H1 (cell line): ENCODE data around the gene PGM2L1. TPM values are rescaled to one million over a fixed set of nuclear protein-coding genes. Genes with fewer than 3 reads are reported as not detected.
A peak's percentile ranks its signal among the peaks of the same experiment; 100 is the strongest.

Source experiments
- CTCF ChIA-PET: fragments of 300-600 bp; sonication (Branson Sonifier 250); formaldehyde crosslinking; loops from one replicate; lab custom pipeline; 2021; ENCODE audit not compliant: partially characterized antibody; lab: Charles Lee
- POLR2A ChIA-PET: fragments of 300-600 bp; sonication (Branson Sonifier 250); formaldehyde crosslinking; loops from one replicate; lab custom pipeline; 2021; ENCODE audit warnings: inconsistent platforms; ENCODE audit not compliant: partially characterized antibody; lab: Charles Lee
- DNase-seq, 2 experiments: peaks; one replicate each; pipeline versions ENCODE4 v3.0.0 to v3.0.0-alpha.2; 2010 to 2022; ENCODE audit warnings: low spot score in 2 of 2, low read depth in 1 of 2, mixed read lengths in 1 of 2
- FAIRE-seq: peaks from 2 replicates; lab custom pipeline; 2011; peaks lifted over from hg19 to GRCh38; lab: Jason Lieb, UNC
- H2AFZ ChIP-seq: 2 replicates; pipeline ENCODE4 v1.8.1; 2012; ENCODE audit warnings: low read length, inconsistent platforms
- H2AK5ac ChIP-seq: 2 replicates; pipeline ENCODE4 v1.6.1; 2013; ENCODE audit warnings: low read depth, low read length
- H2BK120ac ChIP-seq: replicated peaks from 2 replicates; pipeline ENCODE3; 2013; ENCODE audit warnings: low read depth, low read length, inconsistent platforms
- H2BK12ac ChIP-seq: 2 replicates; pipeline ENCODE4 v1.6.1; 2013; ENCODE audit warnings: low read depth, low read length
- H2BK15ac ChIP-seq: 2 replicates; pipeline ENCODE4 v1.6.1; 2013; ENCODE audit warnings: low read length
- H2BK20ac ChIP-seq: 2 replicates; pipeline ENCODE4 v1.6.1; 2013; ENCODE audit warnings: low read length
- H2BK5ac ChIP-seq: 2 replicates; pipeline ENCODE4 v1.6.1; 2013; ENCODE audit warnings: low read depth, low read length
- H3K14ac ChIP-seq: 2 replicates; pipeline ENCODE4 v1.6.1; 2013; ENCODE audit warnings: inconsistent platforms; ENCODE audit not compliant: insufficient read length
- H3K18ac ChIP-seq: 2 replicates; pipeline ENCODE4 v1.6.1; 2013; ENCODE audit warnings: low read length; ENCODE audit errors: extremely low read depth
- H3K23ac ChIP-seq: 2 replicates; pipeline ENCODE4 v1.6.1; 2013; ENCODE audit warnings: inconsistent platforms; ENCODE audit not compliant: insufficient read length
- H3K23me2 ChIP-seq: 2 replicates; pipeline ENCODE4 v1.6.1; 2013; ENCODE audit warnings: low read depth, low read length
- H3K27ac ChIP-seq: 2 replicates; pipeline ENCODE4 v1.6.1; 2011; ENCODE audit warnings: low read depth, low read length, inconsistent platforms
- H3K27me3 ChIP-seq, 4 experiments: replicated peaks in 1 of 4; 1 replicate in 1 of 4; 2 replicates in 3 of 4; pipeline versions ENCODE4 v1.6.1 to v1.8.1; 2011 to 2013; ENCODE audit warnings: low read length in 3 of 4, mild to moderate bottlenecking in 3 of 4, inconsistent platforms in 2 of 4, mixed read lengths in 2 of 4, moderate library complexity in 1 of 4; ENCODE audit not compliant: control insufficient read depth in 3 of 4, insufficient read depth in 3 of 4; ENCODE audit errors: extremely low read depth in 1 of 4
- H3K36me3 ChIP-seq, 4 experiments: 2 replicates each; pipeline versions ENCODE4 v1.6.1 to v1.8.1; 2011 to 2013; ENCODE audit warnings: mild to moderate bottlenecking in 4 of 4, low read length in 3 of 4, moderate library complexity in 2 of 4, control low read depth in 1 of 4, inconsistent platforms in 1 of 4; ENCODE audit not compliant: insufficient read depth in 4 of 4, control insufficient read depth in 2 of 4
- H3K4ac ChIP-seq: replicated peaks from 2 replicates; pipeline ENCODE3; 2013; ENCODE audit warnings: low read length, low read depth, mixed read lengths, inconsistent platforms; ENCODE audit not compliant: insufficient read length
- H3K4me1 ChIP-seq, 4 experiments: replicated peaks in 1 of 4; 1 replicate in 1 of 4; 2 replicates in 3 of 4; pipeline versions ENCODE4 v1.6.1 to v1.8.1; 2011 to 2013; ENCODE audit warnings: low read length in 3 of 4, inconsistent platforms in 2 of 4, mixed read lengths in 1 of 4; ENCODE audit not compliant: insufficient read depth in 4 of 4, control insufficient read depth in 3 of 4
- H3K4me2 ChIP-seq, 2 experiments: 2 replicates each; pipeline versions ENCODE4 v1.6.1 to v1.8.1; 2011 to 2013; ENCODE audit warnings: low read depth in 2 of 2, low read length in 2 of 2, control low read depth in 1 of 2, inconsistent platforms in 1 of 2, mild to moderate bottlenecking in 1 of 2; ENCODE audit not compliant: insufficient read depth in 1 of 2
- H3K4me3 ChIP-seq, 4 experiments: fragments of 200-600, 300-600 bp in 1 of 4; sonication (generic), shearing (Covaris generic), sonication (Bioruptor Twin) in 1 of 4; 2 replicates each; pipeline versions ENCODE4 v1.5.1 to v1.8.1; 2011 to 2016; ENCODE audit warnings: low read length in 4 of 4, low read depth in 3 of 4, control low read depth in 2 of 4, inconsistent platforms in 2 of 4, mild to moderate bottlenecking in 2 of 4, mixed read lengths in 1 of 4, moderate library complexity in 1 of 4; ENCODE audit not compliant: insufficient read depth in 2 of 4; ENCODE audit errors: extremely low read depth in 1 of 4
- H3K56ac ChIP-seq: replicated peaks from 2 replicates; pipeline ENCODE3; 2013; ENCODE audit warnings: low read depth, mild to moderate bottlenecking, mixed read lengths, low read length, inconsistent platforms; ENCODE audit not compliant: insufficient read length
- H3K79me1 ChIP-seq: 2 replicates; pipeline ENCODE4 v1.6.1; 2013; ENCODE audit warnings: low read depth, low read length, control low read depth
- H3K79me2 ChIP-seq, 2 experiments: 2 replicates each; pipeline versions ENCODE4 v1.6.1 to v1.8.1; 2012 to 2013; ENCODE audit warnings: low read length in 2 of 2, mild to moderate bottlenecking in 2 of 2, inconsistent platforms in 1 of 2; ENCODE audit not compliant: insufficient read depth in 2 of 2, control insufficient read depth in 1 of 2
- H3K9ac ChIP-seq, 4 experiments: replicated peaks in 1 of 4; 1 replicate in 1 of 4; 2 replicates in 3 of 4; pipeline versions ENCODE4 v1.6.1 to v1.8.1; 2011 to 2013; ENCODE audit warnings: low read depth in 3 of 4, low read length in 3 of 4, control low read depth in 2 of 4, mild to moderate bottlenecking in 2 of 4, moderate library complexity in 2 of 4, inconsistent platforms in 1 of 4; ENCODE audit errors: extremely low read depth in 1 of 4
- H3K9me3 ChIP-seq, 2 experiments: 2 replicates each; pipeline versions ENCODE4 v1.6.1 to v1.8.1; 2012 to 2013; ENCODE audit warnings: mild to moderate bottlenecking in 2 of 2, moderate library complexity in 2 of 2, control low read depth in 1 of 2, inconsistent platforms in 1 of 2, low read depth in 1 of 2, low read length in 1 of 2, mixed read lengths in 1 of 2; ENCODE audit not compliant: insufficient read depth in 2 of 2
- H4K20me1 ChIP-seq, 2 experiments: replicated peaks in 1 of 2; 2 replicates each; pipeline versions ENCODE3 to v1.8.1; 2011 to 2013; ENCODE audit warnings: inconsistent platforms in 2 of 2, low read length in 2 of 2, mild to moderate bottlenecking in 1 of 2; ENCODE audit not compliant: insufficient read depth in 2 of 2, control insufficient read depth in 1 of 2
- H4K5ac ChIP-seq: 2 replicates; pipeline ENCODE4 v1.6.1; 2013; ENCODE audit warnings: low read length, low read depth, mixed read lengths, inconsistent platforms; ENCODE audit not compliant: insufficient read length
- H4K8ac ChIP-seq: 2 replicates; pipeline ENCODE4 v1.8.0; 2013; ENCODE audit warnings: mild to moderate bottlenecking, moderate library complexity, low read length, inconsistent platforms; ENCODE audit not compliant: insufficient read depth; ENCODE audit errors: extremely low read depth
- H4K91ac ChIP-seq: replicated peaks from 2 replicates; pipeline ENCODE3; 2013; ENCODE audit warnings: low read length, mixed read lengths, inconsistent platforms; ENCODE audit not compliant: insufficient read length
- BACH1 ChIP-seq: IDR thresholded peaks from 2 replicates; pipeline ENCODE4 v1.6.1; 2012; ENCODE audit warnings: low read length, improper control_type of control experiment
- CHD2 ChIP-seq: IDR thresholded peaks from 2 replicates; pipeline ENCODE4 v1.6.1; 2012; ENCODE audit warnings: low read length, improper control_type of control experiment
- CTCF ChIP-seq, 3 experiments: IDR thresholded peaks; 1 replicate in 2 of 3; 2 replicates in 1 of 3; pipeline versions ENCODE4 v1.5.1 to v1.6.1; 2011; ENCODE audit warnings: low read length in 3 of 3, mild to moderate bottlenecking in 3 of 3, inconsistent platforms in 2 of 3, low read depth in 1 of 3, moderate library complexity in 1 of 3; ENCODE audit not compliant: insufficient read depth in 1 of 3; ENCODE audit errors: control extremely low read depth in 1 of 3
- POU5F1 ChIP-seq: IDR thresholded peaks from 2 replicates; pipeline ENCODE4 v1.6.1; 2011; ENCODE audit warnings: low read depth, mild to moderate bottlenecking, low read length, moderate library complexity
- RBBP5 ChIP-seq: IDR thresholded peaks from 2 replicates; pipeline ENCODE4 v1.7.1; 2012; ENCODE audit warnings: low read depth, mild to moderate bottlenecking, inconsistent platforms, low read length, moderate library complexity, borderline replicate concordance
- WGBS, 2 experiments: shearing (Covaris generic) in 1 of 2; methylation state at CpG; one replicate each; pipeline versions ENCODE4 v1.1.6 to v1.1.7; 2013 to 2015; ENCODE audit warnings: low lambda C conversion rate in 2 of 2, mixed read lengths in 2 of 2, inconsistent platforms in 1 of 2, low coverage in 1 of 2, missing lambda C conversion rate in 1 of 2; ENCODE audit not compliant: insufficient replicate concordance in 2 of 2, insufficient coverage in 1 of 2, insufficient read length in 1 of 2; ENCODE audit errors: extremely low coverage in 1 of 2, missing lambda C conversion rate in 1 of 2; 5-methylcytosine and 5-hydroxymethylcytosine counted together
- polyA plus RNA-seq, 7 experiments: library from polyadenylated mRNA; depleted of rRNA in 3 of 7; stranded (reverse) in 5 of 7; unstranded in 2 of 7; fragments of >200 nt in 5 of 7; fragments of 200-250 nt in 2 of 7; gene quantifications; 1 replicate in 5 of 7; 2 replicates in 1 of 7; 4 replicates in 1 of 7; pipeline versions ENCODE4 v1.2.1 to v1.2.3, GENCODE V29; 2011 to 2013; ENCODE audit warnings: missing spikeins in 2 of 7, mixed read lengths in 2 of 7
- total RNA-seq: library from RNA; stranded (reverse); fragmentation: NEBNext Ultra II Directional; extraction: Animal tissue kit (Norgen Biotek cat#: 25700); gene quantifications from 2 replicates; pipeline ENCODE4 v1.2.1, GENCODE V29; 2021

Gene PGM2L1
- total and polyA plus RNA-seq, 2 of the 8 experiments (the other 6 are each of a cell fraction or from before 2014, with no cell fraction given), result 5.0 to 42.7 TPM

GRCh38 chr11:74321487-74322188, 76.6 kb downstream of the PGM2L1 start:
- no peak overlapping the region for H3K9ac ChIP-seq
- no peak overlapping the region for H2BK12ac ChIP-seq
- H3K23ac ChIP-seq, result no peak overlapping the region
- H4K91ac ChIP-seq, result no peak overlapping the region
- H3K18ac ChIP-seq, result no peak overlapping the region
- no peak overlapping the region for H2BK15ac ChIP-seq
- H3K4ac ChIP-seq, result no peak overlapping the region
- H3K27ac ChIP-seq, result no peak overlapping the region
- FAIRE-seq (peak; percentile 71), DNase-seq (peak in 1 of 2 experiments; percentile 58)
- H4K8ac ChIP-seq, result no peak overlapping the region
- H3K4me3 ChIP-seq, result no peak overlapping the region
- no peaks in the 10 kb centered on the region; a peak in 1 of 4 replicates for H3K9me3 ChIP-seq
- H3K56ac ChIP-seq, result no peak overlapping the region
- H3K23me2 ChIP-seq, result no peaks in the 10 kb centered on the region
- POLR2A ChIA-PET, result no interaction called here
- no peak overlapping the region for H2AFZ ChIP-seq
- no peak overlapping the region for H3K14ac ChIP-seq
- CTCF ChIA-PET, result interaction anchor here (0.5 to 5.1 kb wide), 35 partner anchors 8 to 836 kb away, joined by 3 to 34 read pairs (median 4); partner anchors contain the start of gene P4HA3
- no peak overlapping the region for H2BK20ac ChIP-seq
- H4K20me1 ChIP-seq, result no peaks in the 10 kb centered on the region
- H3K4me2 ChIP-seq, result no peak overlapping the region
- H3K4me1 ChIP-seq, result no peaks in the 10 kb centered on the region
- no peaks in the 10 kb centered on the region for H3K36me3 ChIP-seq
- H2BK5ac ChIP-seq, result no peak overlapping the region
- no peaks in the 10 kb centered on the region for H3K27me3 ChIP-seq
- no peaks in the 10 kb centered on the region for H3K79me1 ChIP-seq
- WGBS, 2 experiments, result 73% methylated on average over 10 of the region's 10 CpGs; no CpG with 5 or more reads in 1 of the 2 experiments
- no peaks in the 10 kb centered on the region for H3K79me2 ChIP-seq
- no peak overlapping the region for H2BK120ac ChIP-seq
- no peak overlapping the region for H4K5ac ChIP-seq
- no peak overlapping the region for H2AK5ac ChIP-seq
- TF ChIP-seq RBBP5, result no peak
- no peak for TF ChIP-seq CHD2
- no peak for TF ChIP-seq POU5F1
- no peak for TF ChIP-seq BACH1
- TF ChIP-seq CTCF (IDR thresholded peaks at IDR 0.05; ENCODE audit: control extremely low read depth in 1 of 3, insufficient read depth in 1 of 3, low read depth in 1 of 3, low read length in 3 of 3), result peak; percentile 54 to 83 (median 66)
